Astrocyte (in vitro differentiated cells and primary cell): ENCODE results near the gene GREB1. TPM values are rescaled to one million over a fixed set of nuclear protein-coding genes. Genes with fewer than 3 reads are reported as not detected.
A peak's percentile ranks its signal among the peaks of the same experiment; 100 is the strongest.

ENCODE experiments used
- DNase-seq: peaks from one replicate; pipeline ENCODE4 v3.0.0-alpha.2; 2010; ENCODE audit warnings: low read depth
- FAIRE-seq: peaks from 2 replicates; lab custom pipeline; 2011; peaks lifted over from hg19 to GRCh38; lab: Jason Lieb, UNC
- H2AFZ ChIP-seq: 2 replicates; pipeline ENCODE4 v1.6.0; 2012; ENCODE audit warnings: low read depth, low read length, inconsistent platforms
- H3K27ac ChIP-seq: 2 replicates; pipeline ENCODE4 v1.5.1; 2011; ENCODE audit warnings: low read depth, low read length, inconsistent platforms
- H3K27me3 ChIP-seq: 2 replicates; pipeline ENCODE4 v1.6.0; 2011; ENCODE audit warnings: low read length, inconsistent platforms; ENCODE audit not compliant: insufficient read depth
- H3K36me3 ChIP-seq: 2 replicates; pipeline ENCODE4 v1.5.1; 2011; ENCODE audit warnings: low read length, inconsistent platforms; ENCODE audit not compliant: insufficient read depth
- H3K4me1 ChIP-seq: 2 replicates; pipeline ENCODE4 v1.5.1; 2011; ENCODE audit warnings: low read length, inconsistent platforms; ENCODE audit not compliant: insufficient read depth
- H3K4me2 ChIP-seq: 2 replicates; pipeline ENCODE4 v1.6.0; 2012; ENCODE audit warnings: low read length, inconsistent platforms
- H3K4me3 ChIP-seq: 2 replicates; pipeline ENCODE4 v1.5.1; 2011; ENCODE audit warnings: low read depth, mild to moderate bottlenecking, low read length, inconsistent platforms; ENCODE audit not compliant: insufficient read depth
- H3K79me2 ChIP-seq: 2 replicates; pipeline ENCODE4 v1.6.0; 2012; ENCODE audit warnings: mild to moderate bottlenecking, low read length, inconsistent platforms; ENCODE audit not compliant: insufficient read depth
- H3K9ac ChIP-seq: 2 replicates; pipeline ENCODE4 v1.6.0; 2012; ENCODE audit warnings: mild to moderate bottlenecking, low read length, inconsistent platforms
- H3K9me3 ChIP-seq: 2 replicates; pipeline ENCODE4 v1.5.1; 2012; ENCODE audit warnings: low read depth, mild to moderate bottlenecking, low read length, inconsistent platforms; ENCODE audit not compliant: insufficient read depth
- H4K20me1 ChIP-seq: 2 replicates; pipeline ENCODE4 v1.6.0; 2012; ENCODE audit warnings: low read length, inconsistent platforms; ENCODE audit not compliant: insufficient read depth
- H3K27ac Mint-ChIP-seq: one replicate; pipeline ENCODE4 v1.8.0; 2021; ENCODE audit warnings: mild to moderate bottlenecking, mixed read lengths; ENCODE audit not compliant: unreplicated experiment
- H3K27me3 Mint-ChIP-seq: one replicate; pipeline ENCODE4 v1.8.0; 2021; ENCODE audit warnings: low read depth, mixed read lengths; ENCODE audit not compliant: unreplicated experiment
- H3K36me3 Mint-ChIP-seq: one replicate; pipeline ENCODE4 v1.8.0; 2021; ENCODE audit warnings: low read depth, mixed read lengths; ENCODE audit not compliant: unreplicated experiment
- H3K4me1 Mint-ChIP-seq: one replicate; pipeline ENCODE4 v1.8.0; 2021; ENCODE audit warnings: low read depth, mixed read lengths; ENCODE audit not compliant: unreplicated experiment
- H3K4me3 Mint-ChIP-seq: one replicate; pipeline ENCODE4 v1.8.0; 2021; ENCODE audit warnings: mild to moderate bottlenecking, moderate library complexity, mixed read lengths; ENCODE audit not compliant: unreplicated experiment
- H3K9me3 Mint-ChIP-seq: one replicate; pipeline ENCODE4 v1.8.0; 2021; ENCODE audit warnings: mild to moderate bottlenecking, mixed read lengths; ENCODE audit not compliant: unreplicated experiment
- CTCF ChIP-seq: IDR thresholded peaks from 2 replicates; pipeline ENCODE4 v1.5.1; 2011; ENCODE audit warnings: low read depth, mild to moderate bottlenecking, inconsistent platforms, low read length, moderate library complexity; ENCODE audit not compliant: insufficient read depth
- EZH2 ChIP-seq: IDR thresholded peaks from 2 replicates; pipeline ENCODE4 v1.6.1; 2012; ENCODE audit warnings: mild to moderate bottlenecking, low read length, inconsistent platforms; ENCODE audit not compliant: insufficient read depth
- total RNA-seq: library from RNA; stranded (reverse); gene quantifications from 2 replicates; pipeline ENCODE4 v1.2.1, GENCODE V29; 2021

The GREB1 gene
- total RNA-seq, 1 donor from 2014 or later = 14.5 TPM

- Mint-ChIP-seq H3K27ac (no peak overlapping the region), H3K4me1 (peaks cover 29% of the 10 kb centered on the region), H3K4me3 (no peak overlapping the region), H3K36me3 (no peaks in the 10 kb centered on the region), H3K27me3 (no peaks in the 10 kb centered on the region), H3K9me3 (peaks cover 6% of the 10 kb centered on the region)
- H3K27me3 ChIP-seq = peaks cover 13% of the 10 kb centered on the region
- H4K20me1 ChIP-seq = no peaks in the 10 kb centered on the region
- FAIRE-seq (no peak), DNase-seq (no peak)
- TF ChIP-seq CTCF = no peak
- TF ChIP-seq EZH2 = no peak
- no peak overlapping the region for H3K27ac ChIP-seq
- H3K79me2 ChIP-seq = no peaks in the 10 kb centered on the region
- H3K4me3 ChIP-seq = no peak overlapping the region
- no peak overlapping the region for H3K4me2 ChIP-seq
- peaks cover 3% of the 10 kb centered on the region for H3K9me3 ChIP-seq
- no peaks in the 10 kb centered on the region for H3K36me3 ChIP-seq
- H3K4me1 ChIP-seq = no peaks in the 10 kb centered on the region
- H3K9ac ChIP-seq = no peak overlapping the region
- H2AFZ ChIP-seq = no peak overlapping the region
Observed at GRCh38 chr2:11503354-11503927, 30.4 kb upstream of the GREB1 start.

GRCh38 chr2:11505652-11506610 is 27.9 kb upstream of the GREB1 start:
- TF ChIP-seq CTCF (no peak), EZH2 (no peak)
- Histone ChIP-seq H3K79me2 (no peaks in the 10 kb centered on the region), H4K20me1 (no peaks in the 10 kb centered on the region), H3K9ac (no peak overlapping the region), H3K36me3 (no peaks in the 10 kb centered on the region), H3K9me3 (peaks cover 3% of the 10 kb centered on the region), H2AFZ (no peak overlapping the region), H3K4me2 (no peak overlapping the region), H3K4me3 (no peak overlapping the region), H3K27ac (no peak overlapping the region), H3K4me1 (no peaks in the 10 kb centered on the region), H3K27me3 (peaks cover 11% of the 10 kb centered on the region)
- Mint-ChIP-seq H3K9me3 (peaks cover 6% of the 10 kb centered on the region), H3K4me3 (peak overlapping the region; percentile 50), H3K27ac (no peak overlapping the region), H3K27me3 (no peaks in the 10 kb centered on the region), H3K4me1 (peaks cover 17% of the 10 kb centered on the region), H3K36me3 (no peaks in the 10 kb centered on the region)
- DNase-seq (peak; percentile 17), FAIRE-seq (no peak)

- FAIRE-seq (no peak), DNase-seq (no peak)
- H3K36me3 Mint-ChIP-seq = no peaks in the 10 kb centered on the region
- Histone ChIP-seq H3K4me3 (no peak overlapping the region), H4K20me1 (no peaks in the 10 kb centered on the region), H3K27ac (no peak overlapping the region), H3K9me3 (peaks cover 3% of the 10 kb centered on the region), H3K4me1 (no peaks in the 10 kb centered on the region), H3K9ac (no peak overlapping the region), H3K36me3 (no peaks in the 10 kb centered on the region), H3K27me3 (peaks cover 14% of the 10 kb centered on the region), H2AFZ (no peak overlapping the region), H3K4me2 (no peak overlapping the region), H3K79me2 (no peaks in the 10 kb centered on the region)
- H3K9me3 Mint-ChIP-seq = peaks cover 8% of the 10 kb centered on the region
- H3K27me3 Mint-ChIP-seq = peaks cover 4% of the 10 kb centered on the region
- no peak overlapping the region for H3K4me3 Mint-ChIP-seq
- peaks cover 17% of the 10 kb centered on the region for H3K4me1 Mint-ChIP-seq
- TF ChIP-seq EZH2 (no peak), CTCF (no peak)
- no peak overlapping the region for H3K27ac Mint-ChIP-seq
Observed at GRCh38 chr2:11506611-11506969, 27.3 kb upstream of the GREB1 start.
